Measurements from ENCODE around the gene DPF3.

- TF ChIP-seq CTCF (IDR thresholded peaks at IDR 0.05) (no peak), EP300 (IDR thresholded peaks at IDR 0.05) (no peak), POLR2AphosphoS5 (IDR thresholded peaks at IDR 0.05) (no peak), POLR2A (IDR thresholded peaks at IDR 0.05) (no peak)
Observed at GRCh38 chr14:72638021-72638420, 255.9 kb downstream of the DPF3 start.

Measured in suprapubic skin (tissue), 4 donors.